Activated CD4-positive, alpha-beta T cell treated with anti-CD3 and anti-CD28 coated beads, Interleukin-2, amount 50 U/mL, for 1 hour (primary cell): Measurements from ENCODE around the gene NAT8L.
"Not testable (repeated sequence)": the region's sequence is repeated elsewhere in the genome, so short reads cannot be mapped to it uniquely, and the experiment has no call there.

Source experiments
- DNase-seq: peaks from one replicate; pipeline ENCODE4 v3.0.0-alpha.2; 2020

Gene NAT8L

GRCh38 chr4:2059046-2059725, at the start of gene NAT8L:
NAT8L (plus strand) TSS chr4:2059327; CDS start chr4:2059512, 185 bp downstream.
- DNase-seq = no peak

- DNase-seq = peak; percentile 42
These were observed 49.4 kb upstream of the NAT8L start for GRCh38 chr4:2009651-2010233.

DNA sequence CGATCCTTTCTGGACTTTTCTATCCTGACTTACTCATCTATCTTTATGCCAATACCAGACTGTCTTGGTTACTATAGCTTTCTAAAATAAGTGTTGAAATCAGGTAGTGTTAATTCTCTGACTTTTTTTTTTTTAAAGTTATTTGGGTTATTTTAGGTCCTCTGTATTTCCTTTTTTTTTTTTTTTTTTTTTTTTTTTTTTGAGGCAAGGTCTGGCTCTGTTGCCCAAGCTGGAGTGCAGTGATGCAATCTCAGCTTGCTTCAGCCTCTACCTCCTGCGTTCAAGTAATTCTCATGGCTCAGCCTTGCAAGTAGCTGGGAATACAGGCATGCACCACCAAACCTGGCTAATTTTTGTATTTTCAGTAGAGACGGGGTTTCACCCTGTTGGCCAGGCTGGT, 47.5 kb upstream of the NAT8L start:
- DNase-seq = no peak

DNA sequence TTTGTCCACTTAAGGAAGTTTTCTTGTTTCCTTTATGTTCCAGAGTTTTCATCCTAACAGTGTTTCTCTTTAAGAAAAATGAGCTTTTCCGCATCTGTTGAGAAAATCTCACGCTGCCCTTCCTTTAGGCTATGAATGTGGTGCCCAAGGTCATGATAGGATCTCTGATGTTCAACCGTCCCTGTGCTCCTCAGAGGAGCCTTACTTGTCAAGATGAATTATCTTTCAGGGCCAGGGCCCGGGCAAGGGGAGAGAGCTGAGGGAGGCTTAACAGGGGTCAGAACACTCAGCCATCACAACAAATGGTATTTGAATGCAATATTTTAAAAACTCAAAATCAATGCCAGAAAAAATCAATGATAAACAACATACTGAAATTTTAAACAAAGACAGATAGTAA, 44.1 kb upstream of the NAT8L start:
- DNase-seq = no peak

DNA sequence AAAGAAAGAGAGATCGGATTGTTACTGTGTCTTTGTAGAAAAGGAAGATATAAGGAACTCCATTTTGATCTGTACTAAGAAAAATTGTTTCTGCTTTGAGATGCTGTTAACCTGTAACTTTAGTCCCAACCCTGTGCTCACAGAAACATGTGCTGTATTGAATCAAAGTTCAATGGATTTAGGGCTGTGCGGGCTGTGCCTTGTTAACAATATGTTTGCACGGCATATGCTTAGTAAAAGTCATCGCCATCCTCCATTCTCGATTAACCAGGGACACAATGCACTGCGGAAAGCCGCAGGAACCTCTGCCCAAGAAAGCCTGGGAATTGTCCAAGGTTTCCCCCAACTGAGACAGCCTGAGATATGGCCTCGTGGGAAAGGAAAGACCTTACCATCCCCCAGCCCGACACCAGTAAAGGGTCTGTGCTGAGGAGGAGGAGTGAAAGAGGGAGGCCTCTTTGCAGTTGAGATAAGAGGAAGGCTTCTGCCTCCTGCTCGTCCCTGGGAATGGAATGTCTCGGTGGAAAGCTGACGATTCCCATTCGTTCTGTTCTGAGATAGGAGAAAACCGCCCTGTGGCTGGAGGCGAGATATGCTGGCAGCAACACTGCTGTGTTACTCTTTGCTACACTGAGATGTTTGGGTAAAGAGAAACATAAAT, 37.6 kb upstream of the NAT8L start:
- not testable (repeated sequence) for DNase-seq

- DNase-seq = no peak
These were observed 34.4 kb upstream of the NAT8L start for GRCh38 chr4:2024683-2025082.

DNA sequence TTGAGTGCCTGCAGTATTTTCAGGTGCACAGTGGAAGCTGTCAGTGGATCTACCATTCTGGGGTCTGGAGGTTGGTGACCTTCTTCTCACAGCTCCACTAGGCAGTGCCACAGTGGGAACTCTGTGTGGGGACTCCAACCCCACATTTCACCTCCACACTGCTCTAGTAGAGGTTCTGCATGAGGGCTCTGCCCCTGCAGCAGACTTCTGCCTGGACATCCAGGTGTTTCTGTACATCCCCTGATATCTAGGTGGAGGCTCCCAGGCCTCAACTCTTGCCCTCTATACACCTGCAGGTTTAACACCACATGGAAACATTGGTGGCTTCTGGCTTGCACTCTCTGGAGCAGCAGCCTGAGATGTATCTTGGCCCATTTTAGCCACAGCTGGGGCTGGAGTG, 33.3 kb upstream of the NAT8L start:
- DNase-seq = no peak

GRCh38 chr4:2027120-2027519, 32.0 kb upstream of the NAT8L start:
- DNase-seq = not testable (repeated sequence)

- DNase-seq = not testable (repeated sequence)
These were observed 28.0 kb upstream of the NAT8L start for GRCh38 chr4:2031161-2031560.

- DNase-seq = no peak
These were observed 22.8 kb upstream of the NAT8L start for GRCh38 chr4:2036327-2036726.

GRCh38 chr4:2036866-2037265, 22.3 kb upstream of the NAT8L start:
- DNase-seq = no peak

- DNase-seq = no peak
These were observed 18.5 kb upstream of the NAT8L start for GRCh38 chr4:2040391-2041238.

DNA sequence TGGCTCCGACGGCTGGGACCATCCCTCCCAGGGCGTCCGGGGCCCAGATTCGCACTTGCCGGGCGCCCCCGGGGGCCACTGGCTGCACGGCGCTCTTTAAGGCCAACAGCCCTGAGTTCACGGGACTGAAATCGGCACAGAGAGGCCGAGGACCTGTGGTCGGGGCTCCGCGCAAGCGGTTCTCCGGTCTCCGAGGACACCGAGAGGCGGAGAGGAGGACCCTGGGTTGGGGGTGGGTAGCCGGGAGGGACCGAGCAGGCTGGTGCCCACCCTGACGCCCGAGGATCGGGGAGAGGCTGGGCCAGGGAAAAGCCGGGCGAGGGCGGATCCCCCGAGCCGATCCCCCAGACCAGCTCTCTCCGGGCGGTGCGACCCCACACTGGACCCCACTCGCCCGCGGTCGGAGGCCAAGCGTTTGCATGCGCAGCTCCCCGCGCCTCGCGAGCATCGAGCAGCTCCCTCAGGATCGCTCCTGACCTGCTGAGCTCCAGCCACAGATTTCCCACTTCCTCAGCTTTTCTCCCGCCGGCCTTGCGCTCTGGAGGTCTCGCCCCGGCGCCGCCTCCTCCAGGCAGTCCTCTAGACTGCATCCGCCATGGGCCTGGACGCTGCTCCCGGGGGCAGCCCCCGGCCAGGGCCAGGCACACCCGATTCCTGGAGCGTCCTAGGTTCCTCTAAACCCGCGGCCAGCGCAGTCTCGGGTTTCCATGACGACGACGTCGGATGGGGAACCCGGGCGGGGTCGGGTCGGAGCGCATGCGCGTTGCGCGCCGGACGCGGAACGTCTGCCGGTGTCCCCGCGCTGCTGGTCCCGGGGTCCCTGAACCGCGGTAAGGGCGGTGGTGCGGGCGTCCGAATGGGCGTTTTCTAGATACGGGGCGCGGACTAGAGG, 17.6 kb upstream of the NAT8L start:
- DNase-seq = peak; percentile 78

GRCh38 chr4:2042204-2042946, 16.8 kb upstream of the NAT8L start:
- DNase-seq = peak; percentile 46

GRCh38 chr4:2042947-2043395, 16.2 kb upstream of the NAT8L start:
- no peak for DNase-seq

- no peak for DNase-seq
These were observed 15.6 kb upstream of the NAT8L start for GRCh38 chr4:2043396-2044118.

- no peak for DNase-seq
These were observed 15.0 kb upstream of the NAT8L start for GRCh38 chr4:2044119-2044485.

DNA sequence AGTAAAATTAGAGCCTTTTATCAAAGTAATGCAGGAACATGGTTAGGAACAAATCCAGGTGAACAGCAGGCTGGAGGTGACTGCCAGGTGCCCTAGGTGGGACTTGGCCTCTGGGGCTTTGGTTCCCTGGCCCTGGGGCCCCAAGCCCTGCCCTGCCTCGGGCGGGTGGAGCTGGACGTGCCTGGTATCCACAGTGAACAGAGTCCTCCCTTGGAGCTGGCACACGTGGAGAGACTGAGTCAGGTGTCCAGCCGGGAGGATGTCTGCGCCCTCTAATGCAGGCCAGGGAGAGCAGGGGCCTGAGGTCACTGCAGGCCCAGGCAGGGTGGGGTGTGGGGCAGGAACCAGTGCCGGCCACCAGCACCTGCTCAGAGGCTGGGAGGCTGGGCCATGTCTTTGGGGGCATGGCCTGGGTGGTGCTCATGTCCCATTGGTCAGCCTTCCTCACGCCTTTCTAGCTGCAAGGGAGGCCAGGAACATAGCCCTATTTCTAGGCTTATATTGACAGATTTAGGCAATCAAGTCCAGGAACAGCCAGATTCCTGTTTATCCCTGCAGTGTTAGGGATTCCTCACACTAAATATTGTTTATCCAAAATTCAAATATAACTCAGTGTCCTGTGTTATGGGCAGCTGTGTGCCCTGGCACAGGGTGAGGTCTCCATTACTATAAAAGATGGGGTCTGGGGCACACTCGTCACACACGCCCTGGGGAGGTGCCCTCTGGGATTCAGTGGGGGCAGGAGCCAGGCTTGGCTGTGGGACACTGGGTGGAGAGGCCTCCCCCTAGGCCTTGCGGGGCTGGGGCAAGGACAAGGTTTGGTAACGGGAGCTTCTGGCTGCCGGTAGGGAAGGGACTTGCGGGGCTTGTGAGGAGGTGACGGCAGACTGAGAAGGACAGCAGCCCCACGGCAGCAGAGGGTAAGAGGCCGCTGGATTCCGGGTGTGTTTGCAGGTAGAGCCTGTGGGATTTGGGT, 14.3 kb upstream of the NAT8L start:
- DNase-seq = no peak

- no peak for DNase-seq
These were observed 13.6 kb upstream of the NAT8L start for GRCh38 chr4:2045518-2045951.
